ENCODE results near the gene EMC8.
A peak's percentile ranks its signal among the peaks of the same experiment; 100 is the strongest.
"Not testable (repeated sequence)": the region's sequence is repeated elsewhere in the genome, so short reads cannot be mapped to it uniquely, and the experiment has no call there.

The EMC8 gene

DNA sequence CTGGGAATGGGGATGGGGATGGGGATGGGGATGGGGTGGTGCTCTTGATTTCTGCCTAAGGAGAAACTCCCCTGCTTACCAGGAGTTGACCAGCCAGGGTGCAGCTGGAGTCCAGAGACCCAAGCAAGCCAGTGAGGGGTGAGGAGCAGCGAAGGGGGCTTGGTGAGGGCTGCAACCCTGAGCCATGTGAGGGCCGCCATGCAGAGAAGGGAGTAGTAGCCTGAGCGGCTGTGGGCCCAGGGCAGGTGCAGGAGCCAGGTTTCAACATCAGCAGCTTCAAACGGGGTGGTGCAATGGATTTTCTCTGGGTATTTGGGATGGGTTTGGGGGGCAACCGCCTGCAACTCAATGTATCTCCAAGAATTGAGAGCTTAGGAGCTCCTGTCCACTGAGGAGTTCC is 35.4 kb upstream of the EMC8 start:
- DNase-seq = no peak

DNA sequence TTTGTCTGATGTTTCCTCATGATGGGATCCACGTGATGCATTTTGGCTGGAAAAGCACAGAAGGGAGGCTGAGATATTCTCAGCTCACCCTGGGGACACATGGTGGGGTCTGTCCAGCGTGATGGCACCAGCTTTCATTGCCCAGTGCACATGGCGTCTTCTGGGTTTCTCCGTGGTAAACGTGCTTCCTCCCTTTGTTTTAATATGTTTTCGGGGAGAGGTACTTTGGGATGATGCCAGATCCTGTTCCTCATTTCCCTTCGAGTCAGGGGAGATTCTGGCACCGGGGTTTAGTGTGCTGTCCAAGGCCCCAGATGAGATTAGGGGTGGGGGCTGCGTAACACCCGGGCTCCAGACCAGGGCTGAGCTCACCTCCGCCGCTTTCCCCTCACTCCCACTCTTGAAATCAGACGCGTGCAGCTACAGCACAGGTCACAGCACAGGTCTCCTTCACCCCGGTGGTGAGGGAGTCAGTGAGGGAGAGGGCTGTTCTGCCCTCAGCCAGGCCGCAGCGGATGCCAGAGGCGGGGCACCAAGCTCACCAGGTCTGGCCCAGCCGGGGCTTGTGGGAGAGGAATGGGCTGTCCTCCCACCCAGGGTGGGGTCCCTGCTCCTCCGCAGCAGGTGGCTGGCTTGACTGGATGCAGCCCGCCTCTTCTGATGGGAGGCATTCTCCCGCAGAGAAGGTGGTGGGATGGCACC is 34.0 kb upstream of the EMC8 start:
- peak; percentile 27 to 34 (median 30) for DNase-seq

DNA sequence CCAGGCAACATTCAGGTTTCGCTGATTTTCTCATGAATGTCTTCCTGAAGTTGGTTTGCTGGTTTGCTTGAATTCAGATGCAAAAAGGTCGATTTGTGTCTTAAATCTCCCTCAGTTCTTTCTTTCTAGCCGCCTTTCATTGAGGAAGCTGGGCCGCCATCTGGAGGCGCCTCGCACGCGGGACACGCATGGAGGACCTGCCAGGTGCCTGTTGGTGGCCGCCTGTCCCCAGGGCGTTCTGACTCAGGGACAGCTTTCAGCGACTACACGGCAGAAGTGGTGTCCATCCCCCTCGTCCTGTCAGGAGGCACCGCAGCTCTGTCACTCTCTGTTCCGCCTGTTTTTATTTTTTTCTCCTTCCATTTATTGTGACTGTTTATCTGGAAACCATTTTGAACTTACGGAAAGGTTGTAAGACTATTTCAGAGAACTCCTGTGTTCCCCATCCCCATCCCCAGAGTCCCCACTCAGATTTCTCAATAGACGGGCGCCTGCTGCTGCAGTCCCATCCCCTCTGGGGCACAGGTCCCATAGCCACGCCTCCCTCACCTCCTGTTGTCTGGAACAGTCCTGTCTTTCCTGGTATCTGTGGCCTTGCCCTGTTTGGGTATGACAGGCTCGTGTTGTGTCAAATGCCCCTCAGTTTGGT is 33.4 kb upstream of the EMC8 start:
- DNase-seq = no peak

DNA sequence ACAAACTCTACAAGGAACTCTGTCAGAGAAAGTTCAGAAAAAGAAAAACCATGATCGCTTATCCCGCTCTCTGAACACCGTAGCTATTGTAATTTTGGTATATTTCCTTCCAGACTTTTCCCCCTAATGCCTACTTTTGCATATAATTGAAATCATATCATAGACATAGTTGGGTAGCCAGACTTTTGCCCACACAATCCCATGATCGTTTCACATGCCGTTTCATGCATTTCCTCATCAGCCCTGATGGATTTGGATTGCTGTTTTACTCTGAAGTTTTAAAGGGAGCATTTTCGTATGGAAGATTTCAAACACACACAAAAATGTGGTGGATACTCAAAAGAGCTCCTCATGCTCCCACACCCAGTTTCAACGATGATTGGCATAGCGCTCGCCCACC is 31.5 kb upstream of the EMC8 start:
- DNase-seq = peak in 2 of 3 donors; percentile 44 to 52

DNA sequence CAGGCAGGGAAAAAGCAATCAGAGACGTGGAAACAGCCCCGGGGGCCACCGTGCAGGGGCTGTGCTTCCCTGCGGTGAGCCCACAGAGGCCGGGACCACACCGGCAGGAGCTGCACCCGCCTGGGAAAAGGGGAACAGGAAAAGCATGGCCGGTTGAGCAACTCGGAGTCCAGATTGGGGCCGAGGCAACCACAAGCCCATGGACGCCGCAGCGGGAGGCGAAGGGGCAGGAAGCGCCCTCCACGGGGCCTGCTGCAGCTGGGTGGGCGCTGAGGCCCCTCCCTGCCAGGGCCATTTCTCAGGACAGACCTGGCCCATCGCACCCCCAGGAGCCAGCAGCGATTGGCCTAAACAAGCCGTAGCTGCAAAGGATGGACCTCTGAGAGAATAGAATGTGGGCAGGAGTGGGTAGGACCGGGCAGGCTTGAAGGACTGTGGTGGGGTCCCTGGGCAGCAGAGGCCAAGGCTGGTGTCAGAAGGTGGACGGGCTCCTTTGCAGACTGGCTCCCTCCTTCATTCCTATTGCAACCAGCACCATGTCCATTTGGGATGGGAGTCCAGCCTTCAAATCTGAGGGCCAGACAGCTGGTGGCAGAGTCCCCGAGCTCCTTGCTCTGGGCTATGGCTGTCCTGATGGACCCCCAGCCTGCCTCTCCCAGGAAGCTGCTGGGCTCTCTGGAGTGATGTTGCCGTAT is 30.6 kb upstream of the EMC8 start:
- DNase-seq = peak; percentile 66 to 82 (median 71)

DNA sequence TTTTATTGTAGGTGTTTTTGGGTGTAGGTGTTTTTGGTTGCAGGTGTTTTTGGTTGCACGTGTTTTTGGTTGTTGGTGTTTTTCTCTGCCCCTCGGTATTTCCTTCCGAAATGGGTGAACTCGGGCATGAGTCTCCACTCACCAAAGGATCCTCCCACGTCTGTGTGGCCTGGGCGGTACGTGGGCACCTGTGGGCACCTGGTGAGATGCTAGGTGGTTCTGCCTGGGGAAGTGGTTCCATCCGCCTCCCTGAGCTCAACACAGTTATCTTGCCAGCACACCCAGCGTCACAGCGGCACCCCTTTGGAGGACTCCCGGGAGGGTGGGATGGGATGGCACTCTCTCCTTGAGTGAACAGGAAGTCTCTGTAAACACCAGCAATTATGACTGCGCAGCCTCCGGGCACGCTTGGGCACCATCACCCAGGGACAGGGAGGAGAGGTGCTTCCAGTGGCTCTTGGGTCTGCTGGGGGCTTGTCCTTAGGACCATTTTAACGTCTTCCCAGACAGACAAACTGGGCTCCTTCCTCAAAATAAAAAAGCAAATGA is 29.9 kb upstream of the EMC8 start:
- DNase-seq = peak in 2 of 3 donors; percentile 42 to 54

DNA sequence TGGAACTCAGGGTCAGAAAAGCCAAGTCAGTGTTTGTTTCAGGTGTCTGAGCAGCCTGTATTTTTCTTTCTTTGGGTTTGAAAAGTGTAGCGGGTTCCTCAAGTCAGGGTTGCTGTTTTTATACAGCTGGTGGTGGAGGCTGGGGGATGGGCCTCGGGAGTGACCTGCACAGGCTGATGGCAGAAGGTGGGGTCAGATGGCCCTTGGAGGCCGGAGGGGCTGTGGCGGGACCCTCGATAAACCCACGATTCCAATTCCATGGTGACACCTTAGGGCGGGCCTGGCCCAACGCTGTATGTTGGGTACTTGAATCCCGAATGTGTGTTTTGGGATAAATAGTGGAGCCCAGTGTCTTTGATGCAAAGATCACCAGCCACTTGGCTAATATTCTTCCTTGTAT is 28.8 kb upstream of the EMC8 start:
- no peak for DNase-seq

DNA sequence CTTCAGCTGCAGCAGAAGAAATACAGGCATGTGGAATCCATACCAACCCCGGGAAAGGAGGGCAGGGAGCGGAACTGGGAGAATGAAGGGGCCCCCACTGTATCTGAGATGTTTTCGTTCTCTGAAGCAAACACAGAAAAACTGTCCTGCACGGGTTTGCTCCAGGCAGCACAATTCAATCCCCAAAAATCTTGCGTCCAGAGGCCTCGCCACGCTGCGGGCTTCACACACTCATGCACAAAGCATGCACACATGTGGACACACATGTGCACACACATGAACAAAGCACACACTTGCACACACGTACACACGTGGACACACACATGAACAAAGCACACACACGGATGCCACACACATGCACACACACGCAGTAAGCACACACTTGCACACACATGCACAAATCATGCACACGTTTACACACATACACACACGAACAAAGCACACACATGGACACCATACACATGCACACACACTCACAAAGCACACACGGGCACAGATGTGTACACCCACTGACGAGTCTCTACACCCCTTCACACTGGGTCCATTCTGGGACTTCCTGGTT is 27.4 kb upstream of the EMC8 start:
- DNase-seq = no peak

DNA sequence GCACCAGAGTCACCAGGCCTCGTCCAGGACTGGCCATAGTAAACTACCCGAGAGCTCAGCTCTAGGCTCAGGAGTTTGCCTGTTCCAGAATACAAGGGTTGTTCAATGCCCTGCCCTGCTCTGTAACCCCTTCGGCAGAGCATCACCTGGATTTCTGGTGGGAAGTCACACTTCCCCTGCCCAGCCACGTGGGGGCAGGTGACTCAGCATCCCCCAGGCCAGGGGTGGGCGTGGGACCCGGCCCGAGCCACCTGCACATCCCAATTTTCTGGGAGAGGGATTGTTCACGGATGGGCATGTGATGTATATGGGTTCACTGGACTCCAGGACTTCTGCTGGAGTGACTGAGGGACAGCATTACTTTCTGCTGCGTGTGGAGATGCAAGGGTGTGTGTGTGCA is 26.0 kb upstream of the EMC8 start:
- no peak for DNase-seq

DNA sequence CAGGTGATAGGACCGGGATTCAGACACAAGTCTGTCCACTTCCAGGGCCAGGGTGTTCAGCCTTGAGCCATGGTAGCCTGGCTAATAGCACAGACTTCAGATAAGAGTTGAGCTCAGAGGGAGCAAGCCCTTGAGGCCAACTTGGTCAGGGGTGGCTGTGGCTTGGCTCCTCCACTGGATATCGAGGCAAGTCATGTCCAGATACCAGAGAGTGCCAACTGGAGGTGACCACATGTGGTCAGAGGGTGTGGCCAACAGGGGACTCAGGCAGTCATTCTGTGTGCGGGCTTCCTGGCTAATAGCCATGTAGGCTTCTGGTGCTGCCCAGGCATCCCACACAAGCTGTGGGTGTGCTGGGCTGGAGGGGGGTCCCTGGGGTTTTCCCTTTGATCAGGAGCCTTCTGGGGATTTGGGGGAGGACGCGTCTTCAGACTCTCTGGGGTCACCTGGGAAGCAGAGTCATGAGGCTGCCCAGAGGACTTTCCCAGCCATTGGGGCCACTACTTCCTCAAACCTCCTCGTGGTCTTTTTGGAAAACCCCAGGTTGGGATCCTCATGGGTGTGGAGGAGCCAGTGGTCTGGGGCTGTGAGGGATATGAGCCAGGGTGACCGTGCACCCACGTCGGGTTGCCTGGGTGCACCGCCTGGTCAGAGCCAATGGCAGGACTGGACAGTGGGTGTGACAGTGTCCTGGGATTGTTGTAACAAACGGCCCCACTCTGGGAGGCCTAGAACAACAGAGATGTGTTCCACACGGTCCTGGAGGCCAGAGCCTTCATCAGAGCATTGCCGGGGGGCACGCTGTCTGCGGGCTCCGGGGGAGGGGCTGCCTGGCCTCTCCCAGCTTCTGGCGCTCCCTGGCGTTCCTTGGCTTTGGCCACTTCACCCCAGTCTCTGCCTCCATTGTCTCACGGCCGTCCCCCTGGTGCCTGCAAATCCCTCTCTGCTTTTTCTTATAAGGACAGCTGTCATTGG is 25.1 kb upstream of the EMC8 start:
- DNase-seq = peak; percentile 97 to 99 (median 98)

DNA sequence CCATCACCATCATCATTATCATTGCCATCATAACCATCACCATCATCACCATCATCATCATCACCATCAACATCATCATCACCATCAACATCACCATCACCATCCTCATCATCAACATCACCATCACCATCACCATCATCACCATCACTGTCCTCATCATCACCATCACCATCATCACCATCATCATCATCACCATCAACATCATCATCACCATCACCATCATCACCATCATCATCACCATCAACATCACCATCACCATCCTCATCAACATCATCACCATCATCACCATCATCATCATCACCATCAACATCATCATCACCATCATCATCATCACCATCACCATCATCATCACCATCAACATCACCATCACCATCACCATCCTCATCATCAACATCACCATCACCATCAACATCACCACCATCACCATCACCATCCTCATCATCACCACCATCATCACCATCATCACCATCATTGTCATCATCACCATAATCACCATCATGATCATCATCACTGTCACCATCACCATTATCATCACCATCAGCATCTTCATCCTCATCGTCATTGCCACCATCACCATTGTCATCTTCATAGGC is 24.1 kb upstream of the EMC8 start:
- DNase-seq = no peak

DNA sequence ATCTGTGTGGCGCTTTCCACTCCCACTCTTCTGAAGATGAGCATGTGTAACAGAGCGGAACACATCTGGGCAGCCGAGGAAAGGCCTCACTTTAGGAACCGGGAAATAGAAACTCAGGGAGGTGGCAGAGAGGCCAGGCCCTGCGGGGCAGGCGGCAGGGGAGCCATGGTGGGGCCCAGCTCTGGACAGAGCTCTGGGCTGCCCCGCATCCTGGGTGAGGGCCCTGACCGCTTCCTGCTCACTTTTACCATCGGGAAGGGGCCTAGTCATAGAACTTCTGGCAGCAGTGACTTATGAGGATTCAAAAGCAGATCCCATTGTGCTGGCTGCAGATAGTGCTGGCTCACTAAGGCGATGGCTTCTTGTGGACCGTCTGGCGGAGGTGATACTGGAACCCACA is 22.8 kb upstream of the EMC8 start:
- DNase-seq = no peak

DNA sequence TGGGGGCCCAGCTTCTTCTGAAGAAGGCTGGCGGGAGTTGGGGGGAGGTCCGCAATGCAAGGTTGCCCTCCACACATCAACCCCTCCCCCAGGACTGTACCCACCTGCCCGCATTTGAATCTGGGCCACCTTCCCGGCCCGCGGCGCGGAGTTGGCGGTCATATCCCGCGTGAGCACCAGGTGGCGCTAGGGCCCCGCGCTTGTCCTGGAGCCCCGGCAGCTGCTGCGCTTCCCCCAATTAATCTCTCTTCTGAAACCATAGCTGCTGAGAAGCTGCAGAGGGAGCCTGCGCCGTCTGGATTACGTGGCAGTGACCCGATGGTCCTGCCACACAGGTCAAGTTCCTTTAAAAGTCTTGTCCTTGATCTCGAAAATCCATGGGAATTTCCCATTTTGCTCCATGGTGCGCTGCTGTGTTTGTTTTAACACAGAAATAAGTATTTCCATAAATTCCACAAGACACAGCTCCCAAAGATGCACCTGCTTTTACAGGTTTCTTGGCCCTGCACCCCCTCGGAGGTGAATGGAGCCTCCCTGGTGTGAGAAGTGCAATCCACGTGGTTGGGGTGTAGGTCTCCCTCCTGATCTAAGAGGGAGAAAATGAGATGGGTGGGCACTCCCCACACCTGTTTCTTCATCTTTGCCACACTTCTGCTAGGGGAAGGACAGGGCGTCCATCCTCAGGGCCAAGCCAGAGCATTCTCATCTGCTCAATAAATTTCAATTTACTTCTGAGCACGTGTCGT is 22.2 kb upstream of the EMC8 start:
- DNase-seq = peak; percentile 94 to 98 (median 95)

DNA sequence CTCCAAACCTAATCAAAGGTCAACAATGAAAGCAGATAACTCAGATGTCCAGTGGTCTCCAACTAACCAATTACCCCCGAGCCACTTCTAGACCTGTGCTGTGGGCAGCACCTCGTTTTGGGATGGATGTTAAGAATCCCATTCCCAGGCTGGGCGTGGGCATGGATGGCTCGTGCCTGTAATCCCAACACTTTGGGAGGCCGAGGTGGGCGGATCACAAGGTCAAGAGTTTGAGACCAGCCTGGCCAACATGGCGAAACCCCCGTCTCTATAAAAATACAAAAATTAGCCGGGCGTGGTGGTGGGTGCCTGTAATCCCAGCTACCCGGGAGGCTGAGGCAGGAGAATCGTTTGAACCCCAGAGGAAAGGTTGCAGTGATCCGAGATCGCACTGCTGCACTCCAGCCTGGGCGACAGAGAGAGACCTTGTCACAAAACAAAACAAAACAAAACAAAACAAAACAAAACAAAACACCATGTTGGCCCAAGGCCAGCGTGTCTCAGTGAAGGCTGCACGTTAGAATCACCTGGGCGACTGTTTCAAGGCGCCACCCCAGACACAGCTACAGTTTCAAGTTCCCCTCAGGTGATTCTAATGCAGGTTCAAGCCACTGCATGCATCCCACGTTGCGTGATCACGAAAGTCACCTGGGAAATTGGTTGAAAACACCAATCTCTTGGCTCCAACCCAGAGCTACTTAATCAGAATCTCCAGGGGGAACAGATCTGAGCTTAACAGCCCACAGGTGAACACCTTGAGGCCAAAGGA is 21.4 kb upstream of the EMC8 start:
- no peak for DNase-seq

DNA sequence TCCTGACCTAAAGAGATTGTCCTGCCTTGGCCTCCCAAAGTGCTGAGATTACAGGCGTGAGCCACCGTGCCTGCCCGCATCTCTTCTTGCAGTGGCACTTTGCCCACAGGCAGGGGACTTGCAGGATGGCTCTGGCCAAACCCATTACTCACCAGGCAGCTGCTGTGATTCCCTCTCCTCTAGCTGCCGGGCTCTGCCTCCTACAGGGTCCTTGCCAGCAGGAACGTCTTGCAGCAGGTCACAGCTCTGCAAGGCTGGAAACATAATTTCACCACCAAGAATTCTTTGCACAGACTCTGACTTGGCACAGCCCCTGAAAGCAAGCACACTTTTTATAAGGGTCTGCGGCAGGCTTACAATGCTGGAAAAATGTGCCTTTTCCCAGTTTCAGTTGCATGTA is 20.4 kb upstream of the EMC8 start:
- no peak for DNase-seq

DNA sequence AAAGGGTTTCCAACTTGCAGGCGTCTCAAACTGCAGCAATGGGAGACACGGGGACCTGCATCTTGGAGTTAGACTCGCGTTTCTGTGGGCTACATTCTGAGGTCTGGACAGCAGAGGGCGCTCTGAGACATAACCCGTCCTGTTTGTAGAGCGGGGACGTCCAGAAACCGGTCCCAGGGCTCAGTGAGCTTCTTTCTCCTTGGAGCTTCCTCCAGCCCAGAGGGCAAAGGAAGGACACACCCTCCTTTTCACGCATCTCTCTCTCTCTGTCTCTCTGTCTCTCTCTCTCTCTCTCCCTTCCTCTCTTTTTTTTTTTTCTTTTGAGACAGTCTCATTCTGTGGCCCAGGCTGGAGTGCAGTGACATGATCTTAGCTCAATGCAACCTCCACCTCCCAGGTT is 19.9 kb upstream of the EMC8 start:
- DNase-seq = peak; percentile 91 to 95 (median 94)

DNA sequence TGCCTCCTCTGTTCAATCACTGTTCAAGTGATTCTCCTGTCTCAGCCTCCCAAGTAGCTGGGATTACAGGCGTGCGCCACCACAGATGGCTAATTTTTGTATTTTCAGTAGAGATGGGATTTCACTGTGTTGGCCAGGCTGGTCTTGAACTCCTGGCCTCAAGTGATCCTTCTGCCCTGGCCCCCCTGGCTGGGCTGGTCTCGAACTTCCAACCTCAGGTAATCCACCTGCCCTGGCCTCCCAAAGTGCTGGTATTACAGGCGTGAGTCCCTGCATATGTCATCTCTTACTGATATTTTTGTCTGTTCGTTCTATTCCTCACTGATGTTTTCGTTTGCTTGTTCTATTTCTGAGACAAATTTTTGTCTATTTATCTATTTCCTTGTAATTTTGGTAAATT is 17.9 kb upstream of the EMC8 start:
- not testable (repeated sequence) for DNase-seq

DNA sequence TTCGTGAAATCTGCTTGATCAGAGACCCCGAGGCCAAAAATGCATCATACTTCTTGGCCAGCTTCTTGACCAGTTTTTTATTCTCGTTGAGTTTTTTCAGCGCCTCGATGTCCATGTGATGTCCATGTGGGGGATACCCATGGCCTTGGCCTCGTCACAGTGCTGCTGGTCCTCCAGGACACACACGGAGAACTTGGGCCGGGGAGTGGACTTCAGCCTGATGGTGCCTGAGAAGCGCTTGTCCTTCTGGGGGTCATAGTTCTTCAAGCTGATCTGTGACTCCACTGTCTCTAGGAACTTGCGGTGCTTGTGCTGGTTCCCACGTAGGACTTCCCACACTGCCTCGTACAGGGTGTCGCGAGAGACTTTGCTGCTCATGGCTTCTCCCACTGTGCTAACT is 16.8 kb upstream of the EMC8 start:
- DNase-seq = no peak

DNA sequence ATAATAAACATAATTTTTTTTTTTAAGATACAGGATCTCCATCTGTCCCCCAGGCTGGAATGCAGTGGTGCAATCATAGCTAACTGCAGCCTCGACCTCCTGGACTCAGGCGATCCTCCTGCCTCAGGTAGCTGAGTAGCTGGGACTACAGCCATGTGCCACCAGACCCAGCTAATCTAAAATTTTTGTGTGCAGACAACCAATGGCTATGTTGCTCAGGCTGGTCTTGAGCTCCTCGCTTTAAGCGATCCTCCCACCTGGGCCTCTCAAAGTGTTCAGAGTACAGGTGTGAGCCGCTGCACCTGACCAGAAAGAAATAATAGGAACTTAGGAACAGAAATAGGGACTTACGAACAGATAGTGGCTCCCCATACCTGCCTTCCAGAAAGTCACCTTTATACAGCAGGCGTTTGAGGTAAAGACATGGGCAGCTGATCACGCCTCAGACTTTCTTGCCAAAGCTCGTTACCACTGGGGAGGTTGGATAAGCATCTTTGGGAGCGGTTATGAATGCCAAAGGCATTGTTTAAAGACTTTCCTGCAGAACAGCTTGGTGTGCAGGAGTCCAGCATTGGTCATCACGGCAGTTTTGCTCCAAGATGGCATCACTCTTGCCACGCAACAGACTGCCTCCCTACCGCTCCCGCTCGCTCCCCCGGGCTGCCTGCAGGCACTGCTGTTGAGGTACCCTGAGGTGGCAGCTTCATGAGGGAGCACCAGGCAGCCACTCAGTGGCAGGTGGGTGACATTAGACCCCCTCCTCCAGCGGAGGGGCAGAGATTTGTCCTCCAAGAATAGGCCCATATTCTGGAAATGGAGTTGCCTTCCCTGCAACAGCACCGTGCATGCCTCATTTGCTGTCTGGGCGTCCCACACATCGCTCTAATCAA is 13.7 kb upstream of the EMC8 start:
- no peak for DNase-seq
